Measurements from ENCODE around the gene CD58. TPM values are rescaled to one million over a fixed set of nuclear protein-coding genes. Genes with fewer than 3 reads are reported as not detected.
A peak's percentile ranks its signal among the peaks of the same experiment; 100 is the strongest.

Gene CD58
- total and polyA plus RNA-seq, 2 of the 4 experiments (the other 2 are of a cell fraction) = 5.4 to 5.7 TPM

GRCh38 chr1:116574581-116575291 lies 3.9 kb upstream of the CD58 start:
- Histone ChIP-seq H4K8ac (ENCODE audit: low read depth in 2 of 2, low read length in 2 of 2) (no peak overlapping the region), H2BK5ac (ENCODE audit: low read depth, low read length, poor library complexity, severe bottlenecking) (no peak overlapping the region), H3K4me3 (ENCODE audit: insufficient read depth, low read depth, low read length) (no peak overlapping the region)

More at GRCh38 chr1:116574581-116575291, 3.9 kb upstream of the CD58 start:
- intact Hi-C loops (cut with micrococcal nuclease) (loop anchor here (1.0 to 10.0 kb wide), 3 partner anchors 22 to 481 kb away; no protein-coding TSS in a partner anchor), dilution Hi-C loops (cut with HindIII; ENCODE audit: low sequenced_read_pairs, unreplicated experiment) (no loop called here), in situ Hi-C loops (cut with MboI; ENCODE audit: low sequenced_read_pairs) (no loop called here)
- Histone ChIP-seq H3K14ac (replicated peaks; ENCODE audit: low read depth, low read length) (no peak overlapping the region), H3K79me1 (ENCODE audit: low read depth in 1 of 2, low read length in 2 of 2) (no peaks in the 10 kb centered on the region), H3K9me1 (ENCODE audit: insufficient read depth, low read length) (peaks cover 5% of the 10 kb centered on the region; the same call in 1 of the 2 replicates), H4K5ac (ENCODE audit: low read depth, low read length) (no peak overlapping the region), H2AK5ac (ENCODE audit: low read depth, low read length) (no peak overlapping the region), H4K20me1 (ENCODE audit: insufficient read depth, low read length) (no peaks in the 10 kb centered on the region), H2AK9ac (replicated peaks; ENCODE audit: low read depth, low read length, poor library complexity) (no peak overlapping the region), H3K9me3 (ENCODE audit: control insufficient read depth, insufficient read depth, low read length) (no peaks in the 10 kb centered on the region), H3K27me3 (ENCODE audit: control insufficient read depth, insufficient read depth, low read length) (peaks cover 35% of the 10 kb centered on the region), H2BK120ac (ENCODE audit: low read depth, low read length) (no peak overlapping the region), H4K91ac (ENCODE audit: insufficient read depth, low read depth, low read length) (no peak overlapping the region), H2AFZ (replicated peaks; ENCODE audit: low read length, poor library complexity) (peak overlapping the region; percentile 36), H3K36me3 (ENCODE audit: control insufficient read depth, insufficient read depth, low read length) (no peaks in the 10 kb centered on the region), H3K23ac (ENCODE audit: low read depth, low read length) (no peak overlapping the region), H3K9ac (ENCODE audit: low read depth, low read length) (no peak overlapping the region), H3K4ac (ENCODE audit: low read depth, low read length) (no peak overlapping the region), H2BK15ac (ENCODE audit: low read depth, low read length) (no peak overlapping the region), H3K27ac (ENCODE audit: insufficient read depth, low read length) (no peak overlapping the region), H2BK20ac (ENCODE audit: low read depth, low read length) (no peak overlapping the region), H3K4me2 (ENCODE audit: low read depth, low read length) (no peak overlapping the region), H3K56ac (ENCODE audit: extremely low read depth, insufficient read depth, low read length) (no peak overlapping the region), H3K18ac (ENCODE audit: low read depth, low read length) (no peak overlapping the region), H3K4me1 (ENCODE audit: control insufficient read depth, insufficient read depth, low read length) (peaks cover 2% of the 10 kb centered on the region; the same call in 1 of the 2 replicates)
- no peak for TF ChIP-seq BHLHE40 (IDR thresholded peaks at IDR 0.05; ENCODE audit: low read depth, low read length)
- no peak for TF ChIP-seq CEBPB (IDR thresholded peaks at IDR 0.05; ENCODE audit: low read depth, low read length)
- no peak for TF ChIP-seq POLR2A (IDR thresholded peaks at IDR 0.05; ENCODE audit: low read depth, low read length)
- no peak for TF ChIP-seq MXI1 (IDR thresholded peaks at IDR 0.05; ENCODE audit: borderline replicate concordance, low read depth, low read length)
- TF ChIP-seq SMC3 (IDR thresholded peaks at IDR 0.05; ENCODE audit: low read depth, low read length) = peak; percentile 72
- TF ChIP-seq USF2 (IDR thresholded peaks at IDR 0.05; ENCODE audit: low read depth, low read length) = no peak
- peak; percentile 82 for TF ChIP-seq RAD21 (IDR thresholded peaks at IDR 0.05; ENCODE audit: low read length)
- TF ChIP-seq RCOR1 (IDR thresholded peaks at IDR 0.05; ENCODE audit: insufficient replicate concordance, low read length) = no peak
- no peak for TF ChIP-seq ELK1 (IDR thresholded peaks at IDR 0.05; ENCODE audit: borderline replicate concordance, low read depth, low read length)
- TF ChIP-seq FOS (IDR thresholded peaks at IDR 0.05; ENCODE audit: low read depth, low read length) = no peak
- peak; percentile 80 for TF ChIP-seq MAFK (IDR thresholded peaks at IDR 0.05; ENCODE audit: low read depth, low read length)
- peak; percentile 89 for TF ChIP-seq CTCF (conservative IDR thresholded peaks at IDR 0.05; ENCODE audit: low read depth, low read length)
- BruUV-seq (replicated peaks) = no TSS peak
- ChIA-PET POLR2A (ENCODE audit: unreplicated experiment) (no interaction called here), CTCF (interaction anchor here (0.5 to 1.8 kb wide), 8 partner anchors 9 to 485 kb away, joined by 3 to 19 read pairs (median 4); partner anchors contain the start of gene TTF2)
- WGBS, 2 experiments (ENCODE audit: extremely low coverage in 2 of 2, insufficient read length in 1 of 2) = 0% methylated on average over 1 of the region's 11 CpGs; no CpG with 5 or more reads in 1 of the 2 experiments
- DNase-seq (peak; percentile 65), ATAC-seq (ENCODE audit: low read depth) (peak; percentile 16; the same call in 1 of the 2 replicates)
